Naive B cell (primary cell): ENCODE measurements around the gene PTPRJ. TPM values are rescaled to one million over a fixed set of nuclear protein-coding genes. Genes with fewer than 3 reads are reported as not detected.
"Not testable (repeated sequence)": the region's sequence is repeated elsewhere in the genome, so short reads cannot be mapped to it uniquely, and the experiment has no call there.

Experiments used
- ATAC-seq, 2 donors: fragments of 150-1000 bp; cut with Tn5 transposase; 2 replicates each; pipeline ENCODE4 v1.10.0; 2021; ENCODE audit warnings: low read depth in 2 of 2, mild to moderate bottlenecking in 2 of 2, moderate library complexity in 2 of 2
- DNase-seq: peaks from one replicate; pipeline ENCODE4 v3.0.0; 2022
- H3K27ac Mint-ChIP-seq, 6 donors: one replicate each; pipeline ENCODE4 v1.8.0; 2020 to 2022; ENCODE audit warnings: mild to moderate bottlenecking in 6 of 6, mixed read lengths in 6 of 6, moderate library complexity in 5 of 6, inconsistent platforms in 2 of 6
- H3K27me3 Mint-ChIP-seq, 3 donors: one replicate each; pipeline ENCODE4 v1.8.0; 2021 to 2022; ENCODE audit warnings: mixed read lengths in 3 of 3, mild to moderate bottlenecking in 1 of 3
- H3K36me3 Mint-ChIP-seq, 2 donors: one replicate each; pipeline ENCODE4 v1.8.0; 2020 to 2022; ENCODE audit warnings: mixed read lengths in 2 of 2, inconsistent platforms in 1 of 2, mild to moderate bottlenecking in 1 of 2
- H3K4me1 Mint-ChIP-seq, 3 donors: one replicate each; pipeline ENCODE4 v1.8.0; 2020 to 2022; ENCODE audit warnings: mixed read lengths in 3 of 3, inconsistent platforms in 1 of 3, mild to moderate bottlenecking in 1 of 3, moderate library complexity in 1 of 3
- H3K4me3 Mint-ChIP-seq, 8 donors: one replicate each; pipeline ENCODE4 v1.8.0; 2020 to 2022; ENCODE audit warnings: mild to moderate bottlenecking in 8 of 8, mixed read lengths in 8 of 8, moderate library complexity in 8 of 8, inconsistent platforms in 2 of 8
- H3K9me3 Mint-ChIP-seq, 7 donors: one replicate each; pipeline ENCODE4 v1.8.0; 2020 to 2022; ENCODE audit warnings: mixed read lengths in 7 of 7, mild to moderate bottlenecking in 5 of 7, inconsistent platforms in 2 of 7, moderate library complexity in 1 of 7
- polyA plus RNA-seq, 6 donors: library from polyadenylated mRNA; unstranded; fragments of 300-500 nt; fragmentation: Illumina TruSeq; gene quantifications; one replicate each; pipeline ENCODE4 v1.2.3, GENCODE V29; 2021; ENCODE audit warnings: low read depth in 6 of 6

Gene PTPRJ
- polyA plus RNA-seq, 6 donors from 2014 or later: 4.3 to 15.1 (median 11.6) TPM

- Mint-ChIP-seq H3K36me3 (peaks cover 3 to 16% of the 10 kb centered on the region in 2 donors), H3K27ac (no peak overlapping the region), H3K4me3 (no peak overlapping the region), H3K27me3 (no peaks in the 10 kb centered on the region), H3K4me1 (no peaks in the 10 kb centered on the region), H3K9me3 (no peaks in the 10 kb centered on the region)
- DNase-seq: no peak
- no peak for ATAC-seq
Measured at GRCh38 chr11:48134221-48134922, 154.0 kb downstream of the PTPRJ start.

GRCh38 chr11:48138222-48138621 is 157.9 kb downstream of the PTPRJ start:
- H3K9me3 Mint-ChIP-seq: no peaks in the 10 kb centered on the region
- H3K36me3 Mint-ChIP-seq: peaks cover 12 to 14% of the 10 kb centered on the region in 2 donors
- no peaks in the 10 kb centered on the region for H3K4me1 Mint-ChIP-seq
- H3K27me3 Mint-ChIP-seq: no peaks in the 10 kb centered on the region
- H3K4me3 Mint-ChIP-seq: no peak overlapping the region
- ATAC-seq: no peak
- H3K27ac Mint-ChIP-seq: peak overlapping the region in 1 of 6 donors; percentile 72
- DNase-seq: no peak

GRCh38 chr11:48139896-48140295 is 159.5 kb downstream of the PTPRJ start:
- H3K4me1 Mint-ChIP-seq, H3K4me3 Mint-ChIP-seq: not testable (repeated sequence)
- peak overlapping the region in 1 of 6 donors; percentile 30 for H3K27ac Mint-ChIP-seq

GRCh38 chr11:48141475-48142122 is 161.2 kb downstream of the PTPRJ start:
- Mint-ChIP-seq H3K36me3 (peaks cover 25 to 27% of the 10 kb centered on the region in 2 donors), H3K27me3 (no peaks in the 10 kb centered on the region), H3K4me1 (no peaks in the 10 kb centered on the region), H3K27ac (peak overlapping the region in 3 of 6 donors; percentile 44 to 88 (median 56)), H3K4me3 (no peak overlapping the region), H3K9me3 (no peaks in the 10 kb centered on the region)
- DNase-seq (no peak), ATAC-seq (peak in 1 of 2 donors; percentile 8)

More at GRCh38 chr11:48139896-48140295, 159.5 kb downstream of the PTPRJ start:
- H3K27me3 Mint-ChIP-seq, DNase-seq, ATAC-seq, H3K9me3 Mint-ChIP-seq: not testable (repeated sequence)
- peaks cover 20 to 21% of the 10 kb centered on the region in 2 donors for H3K36me3 Mint-ChIP-seq

- H3K4me1 Mint-ChIP-seq: no peaks in the 10 kb centered on the region
- H3K4me3 Mint-ChIP-seq: no peak overlapping the region
- no peak for DNase-seq
- peaks cover 28 to 40% of the 10 kb centered on the region in 2 donors for H3K36me3 Mint-ChIP-seq
- no peaks in the 10 kb centered on the region for H3K9me3 Mint-ChIP-seq
- no peak for ATAC-seq
- H3K27ac Mint-ChIP-seq: peak overlapping the region in 2 of 6 donors; percentile 15 to 51
- H3K27me3 Mint-ChIP-seq: no peaks in the 10 kb centered on the region
Measured at GRCh38 chr11:48142889-48143288, 162.5 kb downstream of the PTPRJ start.

GRCh38 chr11:48148749-48149148 is 168.4 kb downstream of the PTPRJ start:
- Mint-ChIP-seq H3K9me3 (peaks cover 0 to 15% (median 11%) of the 10 kb centered on the region in 7 donors), H3K27me3 (no peaks in the 10 kb centered on the region), H3K4me1 (peaks cover 2 to 7% (median 5%) of the 10 kb centered on the region in 3 donors), H3K36me3 (peaks cover 51 to 56% of the 10 kb centered on the region in 2 donors), H3K27ac (no peak overlapping the region), H3K4me3 (no peak overlapping the region)
- DNase-seq: no peak
- ATAC-seq: no peak

- peaks cover 0 to 29% (median 23%) of the 10 kb centered on the region in 7 donors for H3K9me3 Mint-ChIP-seq
- no peak overlapping the region for H3K27ac Mint-ChIP-seq
- no peak overlapping the region for H3K4me3 Mint-ChIP-seq
- no peak for DNase-seq
- H3K4me1 Mint-ChIP-seq: peaks cover 4 to 7% (median 5%) of the 10 kb centered on the region in 3 donors
- no peak for ATAC-seq
- H3K36me3 Mint-ChIP-seq: peaks cover 57 to 64% of the 10 kb centered on the region in 2 donors
- H3K27me3 Mint-ChIP-seq: no peaks in the 10 kb centered on the region
Measured at GRCh38 chr11:48150213-48150612, 169.9 kb downstream of the PTPRJ start.

- Mint-ChIP-seq H3K9me3 (peaks cover 0 to 40% (median 33%) of the 10 kb centered on the region in 7 donors), H3K27ac (peak overlapping the region in 2 of 6 donors; percentile 62 to 80), H3K27me3 (no peaks in the 10 kb centered on the region), H3K4me3 (no peak overlapping the region), H3K36me3 (peaks cover 51 to 54% of the 10 kb centered on the region in 2 donors), H3K4me1 (peaks cover 4 to 7% (median 5%) of the 10 kb centered on the region in 3 donors)
- ATAC-seq (no peak), DNase-seq (no peak)
Measured at GRCh38 chr11:48154151-48154550, 173.8 kb downstream of the PTPRJ start.

- DNase-seq (no peak), ATAC-seq (no peak)
- H3K9me3 Mint-ChIP-seq: peaks cover 0 to 2% (median 0%) of the 10 kb centered on the region in 7 donors
- H3K27me3 Mint-ChIP-seq: no peaks in the 10 kb centered on the region
- H3K36me3 Mint-ChIP-seq: peaks cover 29 to 32% of the 10 kb centered on the region in 2 donors
- no peak overlapping the region for H3K4me3 Mint-ChIP-seq
- peaks cover 0 to 6% (median 0%) of the 10 kb centered on the region in 3 donors for H3K4me1 Mint-ChIP-seq
- H3K27ac Mint-ChIP-seq: peak overlapping the region in 2 of 6 donors; percentile 69 to 75
Measured at GRCh38 chr11:48161951-48162884, 181.9 kb downstream of the PTPRJ start.

- Mint-ChIP-seq H3K4me1 (peaks cover 0 to 6% (median 0%) of the 10 kb centered on the region in 3 donors), H3K36me3 (peaks cover 34 to 38% of the 10 kb centered on the region in 2 donors), H3K27me3 (no peaks in the 10 kb centered on the region), H3K9me3 (no peaks in the 10 kb centered on the region), H3K27ac (peak overlapping the region in 3 of 6 donors; percentile 18 to 75 (median 57)), H3K4me3 (no peak overlapping the region)
- ATAC-seq (no peak), DNase-seq (no peak)
Measured at GRCh38 chr11:48162885-48163268, 182.5 kb downstream of the PTPRJ start.

- peaks cover 34 to 40% of the 10 kb centered on the region in 2 donors for H3K36me3 Mint-ChIP-seq
- H3K27me3 Mint-ChIP-seq: no peaks in the 10 kb centered on the region
- no peak for DNase-seq
- H3K9me3 Mint-ChIP-seq: no peaks in the 10 kb centered on the region
- ATAC-seq: no peak
- peaks cover 0 to 6% (median 0%) of the 10 kb centered on the region in 3 donors for H3K4me1 Mint-ChIP-seq
- no peak overlapping the region for H3K4me3 Mint-ChIP-seq
- peak overlapping the region in 3 of 6 donors; percentile 17 to 57 (median 18) for H3K27ac Mint-ChIP-seq
Measured at GRCh38 chr11:48163360-48164100, 183.2 kb downstream of the PTPRJ start.

GRCh38 chr11:48164836-48165235 is 184.5 kb downstream of the PTPRJ start:
- no peak for ATAC-seq
- Mint-ChIP-seq H3K27me3 (no peaks in the 10 kb centered on the region), H3K27ac (no peak overlapping the region), H3K4me1 (peaks cover 4 to 14% (median 5%) of the 10 kb centered on the region in 3 donors), H3K9me3 (no peaks in the 10 kb centered on the region), H3K36me3 (peaks cover 34 to 40% of the 10 kb centered on the region in 2 donors), H3K4me3 (no peak overlapping the region)
- no peak for DNase-seq
